Measurements from ENCODE around the gene MRPL44. TPM values are rescaled to one million over a fixed set of nuclear protein-coding genes. Genes with fewer than 3 reads are reported as not detected.

Gene MRPL44
- total and polyA plus RNA-seq, 2 of the 13 experiments (the other 11 are each of a cell fraction or from before 2014, with no cell fraction given): 38.4 to 78.0 TPM

DNA sequence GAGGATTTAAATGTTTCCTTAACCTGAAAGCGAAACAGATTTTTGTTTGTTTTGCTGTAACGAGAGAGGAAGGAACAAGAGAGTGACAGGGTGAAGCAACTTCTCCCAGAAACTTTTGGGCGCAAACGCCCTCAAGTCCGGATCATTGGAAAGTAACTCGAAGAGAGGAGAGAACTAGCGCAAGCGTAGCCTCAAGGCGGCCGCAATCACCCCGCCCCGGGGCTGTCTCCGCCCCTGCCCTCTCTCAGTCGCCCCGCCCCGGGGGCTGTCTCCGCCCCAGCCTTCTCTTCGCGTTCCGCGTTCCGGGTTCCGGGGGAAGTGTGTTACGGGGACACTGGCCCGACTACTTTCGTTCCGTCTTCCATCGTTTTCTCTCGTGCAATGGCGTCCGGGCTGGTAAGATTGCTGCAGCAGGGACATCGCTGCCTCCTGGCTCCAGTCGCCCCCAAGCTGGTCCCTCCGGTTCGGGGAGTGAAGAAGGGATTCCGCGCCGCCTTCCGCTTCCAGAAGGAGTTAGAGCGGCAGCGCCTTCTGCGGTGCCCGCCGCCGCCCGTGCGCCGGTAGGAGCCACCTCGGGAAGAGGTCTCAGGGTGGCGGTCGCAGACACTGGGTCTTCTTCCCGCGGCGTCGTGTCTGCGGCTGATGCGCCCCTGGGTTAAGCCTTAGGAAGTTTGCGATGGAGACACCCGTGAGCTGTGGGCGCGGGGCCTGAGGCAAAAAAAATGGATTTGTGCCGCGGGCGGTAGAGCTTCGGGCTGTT lies at the start of gene MRPL44 (continued):
- TF ChIP-seq PCBP2 (optimal IDR thresholded peaks at IDR 0.05; ENCODE audit: low read depth, low read length, poor library complexity, severe bottlenecking): peak; percentile 57
- peak; percentile 84; the same call in 1 of the 2 replicates for TF ChIP-seq PCBP1 (IDR thresholded peaks at IDR 0.05; ENCODE audit: borderline replicate concordance, low read depth, low read length)
- TF ChIP-seq PHF21A (CRISPR knock-in tag; IDR thresholded peaks at IDR 0.05): peak; percentile 92
- TF ChIP-seq PTBP1 (IDR thresholded peaks at IDR 0.05; ENCODE audit: low read depth, low read length, poor library complexity, severe bottlenecking): peak; percentile 96
- TF ChIP-seq MLLT10 (CRISPR knock-in tag; IDR thresholded peaks at IDR 0.05): 0 out of 2 replicates have a peak, but pooled peaks have one; percentile 46
- TF ChIP-seq, protein P1, sequence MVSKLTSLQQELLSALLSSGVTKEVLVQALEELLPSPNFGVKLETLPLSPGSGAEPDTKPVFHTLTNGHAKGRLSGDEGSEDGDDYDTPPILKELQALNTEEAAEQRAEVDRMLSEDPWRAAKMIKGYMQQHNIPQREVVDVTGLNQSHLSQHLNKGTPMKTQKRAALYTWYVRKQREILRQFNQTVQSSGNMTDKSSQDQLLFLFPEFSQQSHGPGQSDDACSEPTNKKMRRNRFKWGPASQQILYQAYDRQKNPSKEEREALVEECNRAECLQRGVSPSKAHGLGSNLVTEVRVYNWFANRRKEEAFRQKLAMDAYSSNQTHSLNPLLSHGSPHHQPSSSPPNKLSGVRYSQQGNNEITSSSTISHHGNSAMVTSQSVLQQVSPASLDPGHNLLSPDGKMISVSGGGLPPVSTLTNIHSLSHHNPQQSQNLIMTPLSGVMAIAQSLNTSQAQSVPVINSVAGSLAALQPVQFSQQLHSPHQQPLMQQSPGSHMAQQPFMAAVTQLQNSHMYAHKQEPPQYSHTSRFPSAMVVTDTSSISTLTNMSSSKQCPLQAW (CRISPR knock-in tag; IDR thresholded peaks at IDR 0.05): peak; percentile 98
- TF ChIP-seq, protein P2, sequence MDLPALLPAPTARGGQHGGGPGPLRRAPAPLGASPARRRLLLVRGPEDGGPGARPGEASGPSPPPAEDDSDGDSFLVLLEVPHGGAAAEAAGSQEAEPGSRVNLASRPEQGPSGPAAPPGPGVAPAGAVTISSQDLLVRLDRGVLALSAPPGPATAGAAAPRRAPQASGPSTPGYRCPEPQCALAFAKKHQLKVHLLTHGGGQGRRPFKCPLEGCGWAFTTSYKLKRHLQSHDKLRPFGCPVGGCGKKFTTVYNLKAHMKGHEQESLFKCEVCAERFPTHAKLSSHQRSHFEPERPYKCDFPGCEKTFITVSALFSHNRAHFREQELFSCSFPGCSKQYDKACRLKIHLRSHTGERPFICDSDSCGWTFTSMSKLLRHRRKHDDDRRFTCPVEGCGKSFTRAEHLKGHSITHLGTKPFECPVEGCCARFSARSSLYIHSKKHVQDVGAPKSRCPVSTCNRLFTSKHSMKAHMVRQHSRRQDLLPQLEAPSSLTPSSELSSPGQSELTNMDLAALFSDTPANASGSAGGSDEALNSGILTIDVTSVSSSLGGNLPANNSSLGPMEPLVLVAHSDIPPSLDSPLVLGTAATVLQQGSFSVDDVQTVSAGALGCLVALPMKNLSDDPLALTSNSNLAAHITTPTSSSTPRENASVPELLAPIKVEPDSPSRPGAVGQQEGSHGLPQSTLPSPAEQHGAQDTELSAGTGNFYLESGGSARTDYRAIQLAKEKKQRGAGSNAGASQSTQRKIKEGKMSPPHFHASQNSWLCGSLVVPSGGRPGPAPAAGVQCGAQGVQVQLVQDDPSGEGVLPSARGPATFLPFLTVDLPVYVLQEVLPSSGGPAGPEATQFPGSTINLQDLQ (CRISPR knock-in tag; IDR thresholded peaks at IDR 0.05): peak; percentile 97; the same call in 1 of the 2 replicates
- TF ChIP-seq, protein P3, sequence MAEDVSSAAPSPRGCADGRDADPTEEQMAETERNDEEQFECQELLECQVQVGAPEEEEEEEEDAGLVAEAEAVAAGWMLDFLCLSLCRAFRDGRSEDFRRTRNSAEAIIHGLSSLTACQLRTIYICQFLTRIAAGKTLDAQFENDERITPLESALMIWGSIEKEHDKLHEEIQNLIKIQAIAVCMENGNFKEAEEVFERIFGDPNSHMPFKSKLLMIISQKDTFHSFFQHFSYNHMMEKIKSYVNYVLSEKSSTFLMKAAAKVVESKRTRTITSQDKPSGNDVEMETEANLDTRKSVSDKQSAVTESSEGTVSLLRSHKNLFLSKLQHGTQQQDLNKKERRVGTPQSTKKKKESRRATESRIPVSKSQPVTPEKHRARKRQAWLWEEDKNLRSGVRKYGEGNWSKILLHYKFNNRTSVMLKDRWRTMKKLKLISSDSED (CRISPR knock-in tag; IDR thresholded peaks at IDR 0.05): no peak
- TF ChIP-seq GLI4 (CRISPR knock-in tag; IDR thresholded peaks at IDR 0.05; ENCODE audit: borderline replicate concordance): peak; percentile 95
- TF ChIP-seq, protein P4, sequence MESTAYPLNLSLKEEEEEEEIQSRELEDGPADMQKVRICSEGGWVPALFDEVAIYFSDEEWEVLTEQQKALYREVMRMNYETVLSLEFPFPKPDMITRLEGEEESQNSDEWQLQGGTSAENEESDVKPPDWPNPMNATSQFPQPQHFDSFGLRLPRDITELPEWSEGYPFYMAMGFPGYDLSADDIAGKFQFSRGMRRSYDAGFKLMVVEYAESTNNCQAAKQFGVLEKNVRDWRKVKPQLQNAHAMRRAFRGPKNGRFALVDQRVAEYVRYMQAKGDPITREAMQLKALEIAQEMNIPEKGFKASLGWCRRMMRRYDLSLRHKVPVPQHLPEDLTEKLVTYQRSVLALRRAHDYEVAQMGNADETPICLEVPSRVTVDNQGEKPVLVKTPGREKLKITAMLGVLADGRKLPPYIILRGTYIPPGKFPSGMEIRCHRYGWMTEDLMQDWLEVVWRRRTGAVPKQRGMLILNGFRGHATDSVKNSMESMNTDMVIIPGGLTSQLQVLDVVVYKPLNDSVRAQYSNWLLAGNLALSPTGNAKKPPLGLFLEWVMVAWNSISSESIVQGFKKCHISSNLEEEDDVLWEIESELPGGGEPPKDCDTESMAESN (CRISPR knock-in tag; conservative IDR thresholded peaks at IDR 0.05): peak; percentile 99
- TF ChIP-seq ETV6 (CRISPR knock-in tag; conservative IDR thresholded peaks at IDR 0.05): peak; percentile 90
- TF ChIP-seq BRD4 (CRISPR knock-in tag; IDR thresholded peaks at IDR 0.05): peak; percentile 99
- TF ChIP-seq ATF7 (IDR thresholded peaks at IDR 0.05): no peak
- TF ChIP-seq ATF7 (CRISPR knock-in tag; IDR thresholded peaks at IDR 0.05): peak; percentile 92
- TF ChIP-seq, protein P5, sequence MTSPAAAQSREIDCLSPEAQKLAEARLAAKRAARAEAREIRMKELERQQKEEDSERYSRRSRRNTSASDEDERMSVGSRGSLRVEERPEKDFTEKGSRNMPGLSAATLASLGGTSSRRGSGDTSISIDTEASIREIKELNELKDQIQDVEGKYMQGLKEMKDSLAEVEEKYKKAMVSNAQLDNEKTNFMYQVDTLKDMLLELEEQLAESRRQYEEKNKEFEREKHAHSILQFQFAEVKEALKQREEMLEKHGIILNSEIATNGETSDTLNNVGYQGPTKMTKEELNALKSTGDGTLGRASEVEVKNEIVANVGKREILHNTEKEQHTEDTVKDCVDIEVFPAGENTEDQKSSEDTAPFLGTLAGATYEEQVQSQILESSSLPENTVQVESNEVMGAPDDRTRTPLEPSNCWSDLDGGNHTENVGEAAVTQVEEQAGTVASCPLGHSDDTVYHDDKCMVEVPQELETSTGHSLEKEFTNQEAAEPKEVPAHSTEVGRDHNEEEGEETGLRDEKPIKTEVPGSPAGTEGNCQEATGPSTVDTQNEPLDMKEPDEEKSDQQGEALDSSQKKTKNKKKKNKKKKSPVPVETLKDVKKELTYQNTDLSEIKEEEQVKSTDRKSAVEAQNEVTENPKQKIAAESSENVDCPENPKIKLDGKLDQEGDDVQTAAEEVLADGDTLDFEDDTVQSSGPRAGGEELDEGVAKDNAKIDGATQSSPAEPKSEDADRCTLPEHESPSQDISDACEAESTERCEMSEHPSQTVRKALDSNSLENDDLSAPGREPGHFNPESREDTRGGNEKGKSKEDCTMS (CRISPR knock-in tag; conservative IDR thresholded peaks at IDR 0.05): peak; percentile 27; the same call in 1 of the 2 replicates
- TF ChIP-seq, protein P6, sequence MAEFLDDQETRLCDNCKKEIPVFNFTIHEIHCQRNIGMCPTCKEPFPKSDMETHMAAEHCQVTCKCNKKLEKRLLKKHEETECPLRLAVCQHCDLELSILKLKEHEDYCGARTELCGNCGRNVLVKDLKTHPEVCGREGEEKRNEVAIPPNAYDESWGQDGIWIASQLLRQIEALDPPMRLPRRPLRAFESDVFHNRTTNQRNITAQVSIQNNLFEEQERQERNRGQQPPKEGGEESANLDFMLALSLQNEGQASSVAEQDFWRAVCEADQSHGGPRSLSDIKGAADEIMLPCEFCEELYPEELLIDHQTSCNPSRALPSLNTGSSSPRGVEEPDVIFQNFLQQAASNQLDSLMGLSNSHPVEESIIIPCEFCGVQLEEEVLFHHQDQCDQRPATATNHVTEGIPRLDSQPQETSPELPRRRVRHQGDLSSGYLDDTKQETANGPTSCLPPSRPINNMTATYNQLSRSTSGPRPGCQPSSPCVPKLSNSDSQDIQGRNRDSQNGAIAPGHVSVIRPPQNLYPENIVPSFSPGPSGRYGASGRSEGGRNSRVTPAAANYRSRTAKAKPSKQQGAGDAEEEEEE (CRISPR knock-in tag; IDR thresholded peaks at IDR 0.05; ENCODE audit: borderline replicate concordance): peak; percentile 52; the same call in 1 of the 2 replicates

Measured in HepG2 (cell line).